ENCODE data around the gene CORO2B.
A peak's percentile ranks its signal among the peaks of the same experiment; 100 is the strongest.

Gene CORO2B

DNA sequence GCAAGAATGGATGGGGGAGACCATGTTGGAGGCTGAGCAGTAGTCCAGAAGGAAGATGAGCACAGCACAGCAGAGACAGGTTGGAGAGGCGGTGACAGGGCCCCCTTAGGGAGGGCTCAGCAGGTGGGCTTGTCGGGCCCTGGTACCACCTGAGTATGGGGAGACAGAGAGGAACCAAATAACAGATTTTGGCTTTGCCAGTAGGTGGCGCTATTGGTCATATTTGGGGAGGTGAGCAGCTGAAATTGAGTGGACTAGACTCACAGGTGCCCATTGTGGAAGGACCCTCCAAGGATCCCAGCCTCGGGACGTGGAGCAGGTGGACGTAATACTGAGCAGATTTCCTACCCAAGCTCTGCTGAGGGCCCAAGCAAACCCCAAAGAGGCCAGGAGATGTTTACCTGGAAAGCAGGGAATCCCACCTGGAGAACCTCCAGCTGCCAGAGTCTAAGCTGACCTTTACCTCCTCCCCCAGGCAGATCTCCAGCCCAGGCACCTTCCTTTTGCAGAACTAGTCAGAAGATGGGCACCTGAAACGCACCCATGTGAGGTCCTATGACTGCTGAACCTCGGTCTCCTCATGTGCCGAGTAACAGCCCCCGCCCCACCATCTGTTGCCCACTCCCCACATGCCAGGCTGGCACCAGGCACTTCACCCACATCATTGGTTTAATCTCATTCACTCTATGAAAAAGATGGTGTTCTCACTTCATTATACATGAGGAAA is 24.6 kb upstream of the CORO2B start:
- peak; percentile 42 for DNase-seq (ENCODE audit: low spot score)

DNA sequence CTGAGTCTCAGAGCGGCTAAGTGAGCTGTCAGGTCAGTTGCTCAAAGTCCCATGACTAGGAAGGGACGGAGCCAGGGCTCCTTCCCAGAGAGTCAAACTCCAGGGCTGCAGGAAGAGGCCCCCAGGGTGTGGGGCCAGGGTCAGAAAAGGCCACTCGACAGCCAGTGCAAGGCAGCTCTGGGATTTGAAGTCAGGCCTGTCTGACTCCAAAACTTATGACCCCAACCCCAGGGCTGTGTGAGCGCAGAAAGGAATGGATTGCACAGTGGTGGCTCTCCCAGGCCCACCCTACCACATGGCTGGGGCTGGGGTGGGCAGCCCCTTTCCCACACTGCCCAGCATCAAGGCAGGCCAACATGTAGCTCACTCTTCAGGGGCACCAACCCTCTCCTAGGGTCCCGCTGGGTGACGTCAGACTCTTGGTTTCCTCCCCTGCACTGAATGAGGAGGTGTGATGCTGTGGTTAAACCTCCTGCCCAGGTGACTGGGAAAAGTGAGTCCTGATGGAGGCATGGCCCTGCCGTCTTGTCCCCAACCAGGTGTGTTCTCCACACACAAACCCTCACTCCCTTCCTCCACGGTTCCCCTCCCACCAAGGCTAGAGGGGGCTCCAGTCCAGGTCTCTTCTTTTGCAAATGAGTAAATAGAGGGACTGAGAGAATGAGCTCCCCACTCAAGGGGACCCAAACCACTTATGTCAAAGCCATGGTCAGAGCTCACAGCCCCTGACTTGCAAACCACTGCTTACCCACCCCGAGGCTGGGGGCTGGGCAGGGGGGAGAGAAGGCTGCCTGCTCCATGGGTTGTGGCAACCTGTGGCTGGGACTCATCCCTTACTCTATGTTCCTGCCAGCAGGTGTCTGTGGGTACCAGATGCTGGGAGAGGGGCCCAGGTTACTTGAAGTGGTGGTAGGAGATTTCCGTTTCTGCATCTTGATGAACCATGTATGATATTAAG is 23.8 kb upstream of the CORO2B start:
- no peak for DNase-seq (ENCODE audit: low spot score)

DNA sequence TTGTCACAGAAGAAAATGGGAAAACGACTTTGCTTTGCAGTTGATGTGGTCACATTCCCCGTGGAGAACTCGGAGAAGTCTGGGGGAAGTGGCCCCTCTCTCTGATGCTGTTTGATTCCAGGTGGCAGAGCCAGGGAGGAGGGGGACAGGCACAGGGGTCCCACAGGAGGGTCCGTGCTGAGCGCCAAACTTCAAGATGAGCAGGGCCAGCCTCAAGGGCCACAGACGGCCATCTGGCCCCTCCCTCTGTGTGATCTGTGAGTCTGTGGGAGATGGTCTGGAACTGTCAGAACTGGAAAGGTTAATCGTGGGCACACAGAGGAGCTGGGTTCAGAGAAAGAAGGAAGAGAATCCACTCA is 23.1 kb upstream of the CORO2B start:
- no peak for DNase-seq (ENCODE audit: low spot score)

DNA sequence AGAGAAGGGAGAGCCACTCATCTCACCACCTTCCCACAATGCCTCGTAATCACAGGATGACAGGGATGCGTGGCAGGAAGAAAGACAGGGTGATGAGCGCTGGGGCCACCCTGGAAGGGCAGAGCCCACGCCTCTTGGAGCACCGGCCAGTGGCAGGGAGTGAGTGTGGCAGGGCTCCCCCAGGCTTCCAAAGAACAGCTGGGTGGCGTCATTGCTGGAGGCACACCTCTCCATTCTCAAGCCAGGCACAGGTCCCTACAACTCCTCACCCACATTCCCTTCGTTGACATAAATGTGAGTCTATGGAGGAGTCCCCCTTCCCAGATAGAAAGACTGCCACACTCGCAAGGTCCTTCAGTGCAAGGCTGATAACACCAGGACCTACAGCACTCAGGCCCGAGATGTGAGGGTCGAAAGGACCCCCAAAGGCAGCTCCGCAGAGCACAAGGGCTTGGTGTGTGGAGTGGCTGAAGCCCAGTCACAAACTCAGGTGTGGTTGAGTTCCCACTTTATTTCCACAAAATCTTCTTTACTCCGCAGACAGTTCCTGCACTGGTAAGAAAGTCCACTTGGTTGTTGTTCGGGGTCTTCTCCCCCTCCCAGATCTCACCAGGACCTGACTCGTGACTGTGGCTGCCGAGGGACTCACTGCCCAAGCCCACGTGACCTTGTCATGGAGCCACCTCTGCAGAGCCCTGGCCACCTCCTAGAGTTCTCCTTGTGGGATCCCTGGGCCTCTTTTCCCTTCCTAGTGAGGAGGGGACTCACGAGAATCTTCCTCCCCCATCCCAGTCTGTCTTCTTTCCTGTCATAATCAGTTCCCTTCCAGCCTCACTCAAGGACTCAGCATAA is 22.4 kb upstream of the CORO2B start:
- DNase-seq (ENCODE audit: low spot score), result no peak

DNA sequence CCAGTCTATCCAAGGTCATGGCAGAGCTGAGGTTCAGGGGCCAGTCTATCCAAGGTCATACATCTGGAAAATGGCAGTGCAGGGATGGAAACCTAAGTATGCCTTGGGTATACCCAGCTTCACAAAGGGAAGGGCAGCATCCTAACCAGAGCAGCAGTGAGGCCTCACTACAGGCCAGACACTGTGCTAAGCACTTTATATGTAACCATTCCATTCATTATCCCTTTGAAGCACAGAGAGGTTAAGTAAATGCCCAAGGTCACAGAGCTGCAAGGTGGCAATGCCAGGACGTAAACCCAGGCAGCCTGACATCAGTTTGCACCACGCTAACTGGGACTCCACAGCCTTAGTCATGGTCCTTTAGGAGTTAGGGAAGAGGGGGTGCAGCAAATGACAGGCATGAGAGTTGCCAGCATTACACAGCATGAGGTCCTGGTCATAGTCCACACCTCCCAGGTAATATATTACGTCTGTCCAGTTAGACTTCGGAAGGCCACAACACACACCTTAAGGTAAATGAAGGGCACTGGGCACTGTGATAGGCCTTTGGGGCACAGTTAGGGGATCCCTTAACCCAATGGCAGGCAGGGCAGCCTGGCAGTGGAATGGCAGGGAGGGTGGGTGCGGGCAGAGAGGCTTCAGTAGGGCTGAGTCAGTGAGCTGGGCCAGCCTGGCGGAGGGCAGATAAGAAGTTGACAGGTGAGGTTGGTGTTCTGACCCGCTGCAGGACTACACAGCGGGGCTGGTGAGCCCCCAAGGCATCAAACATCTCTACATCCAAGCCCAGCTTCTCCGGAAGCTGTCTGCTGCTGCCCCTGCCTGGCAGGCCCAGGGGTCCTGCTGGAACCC is 21.1 kb upstream of the CORO2B start:
- no peak for DNase-seq (ENCODE audit: low spot score)

DNA sequence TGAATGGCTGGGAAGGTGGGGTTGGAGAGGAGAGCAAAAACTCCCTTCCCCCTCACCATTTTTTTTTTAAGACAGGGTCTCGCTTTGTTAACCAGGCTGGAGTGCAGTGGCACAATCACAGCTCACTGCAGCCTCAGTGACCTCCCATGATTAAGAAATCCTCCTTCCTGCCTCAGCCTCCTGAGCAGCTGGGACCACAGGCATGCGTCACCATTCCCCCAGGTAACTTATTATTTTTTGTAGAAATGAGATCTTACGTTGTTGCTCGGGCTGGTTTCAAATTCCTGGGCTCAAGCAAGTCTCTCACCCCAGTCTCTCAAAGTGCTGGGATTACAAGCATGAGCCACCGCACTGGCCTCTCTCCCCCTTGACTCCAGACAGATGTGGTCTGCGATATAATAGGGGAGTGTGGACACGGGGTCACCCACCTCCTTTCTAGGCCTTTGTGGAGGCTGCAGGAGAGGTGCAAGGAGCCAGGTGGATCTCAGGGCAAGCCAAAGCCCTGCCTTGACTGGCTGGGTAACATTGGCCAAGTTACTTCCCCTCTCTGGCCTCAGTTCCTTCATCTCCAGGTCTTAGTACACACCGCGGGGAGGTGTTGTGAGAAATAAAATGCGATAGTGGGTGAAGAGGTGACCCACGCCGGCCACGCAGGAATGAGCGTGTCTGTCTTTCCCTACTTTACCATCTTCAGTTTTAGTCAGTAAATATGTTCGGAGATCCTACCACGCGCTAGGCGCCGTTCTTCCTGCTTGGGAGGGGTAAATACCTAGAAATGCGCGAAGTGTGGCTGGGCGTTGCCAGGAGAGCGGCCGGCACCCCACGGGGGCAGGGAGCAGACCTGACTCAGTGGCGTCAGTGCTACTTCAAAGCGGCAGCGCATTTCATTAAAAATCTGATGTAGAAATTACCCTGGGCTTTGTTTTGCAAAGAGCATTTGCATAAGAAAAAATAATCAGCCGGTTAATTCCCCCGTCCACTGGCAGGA is 20.2 kb upstream of the CORO2B start:
- no peak for DNase-seq (ENCODE audit: low spot score)

DNA sequence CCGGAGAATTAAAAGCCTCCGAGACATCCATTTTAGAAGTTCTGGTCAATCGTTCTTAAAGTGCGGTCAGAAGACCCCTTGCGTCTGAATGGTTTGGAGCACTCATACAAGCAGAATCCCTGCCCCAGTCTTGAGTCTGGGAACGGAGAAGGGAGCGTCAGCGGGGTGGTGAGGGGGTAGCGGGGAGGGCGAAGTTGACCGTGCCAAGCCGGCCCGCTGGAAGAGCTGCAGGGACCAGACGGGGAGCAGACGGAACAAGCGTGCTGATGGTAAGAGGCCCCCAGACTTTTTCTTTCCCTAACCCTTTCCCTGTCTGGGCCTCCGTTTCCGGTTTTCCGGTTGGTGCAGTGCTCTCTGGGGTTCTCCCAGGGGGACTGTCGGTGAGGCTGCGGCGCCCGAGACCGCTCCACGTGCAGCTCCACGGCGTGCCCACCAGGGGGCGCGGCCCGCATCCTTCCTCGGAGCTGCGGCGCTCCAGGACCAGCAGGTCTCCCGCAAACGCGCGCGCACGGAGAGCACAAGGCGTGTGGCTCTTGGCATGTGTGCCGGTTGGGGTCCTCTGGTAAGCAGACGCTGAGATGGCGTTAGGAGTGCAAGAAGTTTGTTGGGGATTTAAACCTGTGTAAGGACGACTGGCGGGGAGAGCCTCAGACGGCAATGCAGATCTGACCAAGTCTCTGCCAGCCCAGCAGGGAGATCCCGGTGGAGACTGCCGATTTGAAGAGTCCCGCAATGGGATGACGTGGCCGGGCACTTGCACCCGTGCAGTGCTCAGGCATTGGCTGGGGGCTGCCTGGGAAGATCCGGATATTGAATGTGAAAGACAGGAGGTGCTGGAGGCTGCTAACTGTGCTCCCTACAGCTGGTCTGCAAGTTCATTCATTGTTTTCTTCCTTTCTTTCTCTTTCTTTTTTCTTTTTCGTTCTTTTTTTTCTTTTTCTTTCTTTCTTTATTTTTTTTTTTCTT is 19.2 kb upstream of the CORO2B start:
- DNase-seq (ENCODE audit: low spot score), result peak; percentile 34

DNA sequence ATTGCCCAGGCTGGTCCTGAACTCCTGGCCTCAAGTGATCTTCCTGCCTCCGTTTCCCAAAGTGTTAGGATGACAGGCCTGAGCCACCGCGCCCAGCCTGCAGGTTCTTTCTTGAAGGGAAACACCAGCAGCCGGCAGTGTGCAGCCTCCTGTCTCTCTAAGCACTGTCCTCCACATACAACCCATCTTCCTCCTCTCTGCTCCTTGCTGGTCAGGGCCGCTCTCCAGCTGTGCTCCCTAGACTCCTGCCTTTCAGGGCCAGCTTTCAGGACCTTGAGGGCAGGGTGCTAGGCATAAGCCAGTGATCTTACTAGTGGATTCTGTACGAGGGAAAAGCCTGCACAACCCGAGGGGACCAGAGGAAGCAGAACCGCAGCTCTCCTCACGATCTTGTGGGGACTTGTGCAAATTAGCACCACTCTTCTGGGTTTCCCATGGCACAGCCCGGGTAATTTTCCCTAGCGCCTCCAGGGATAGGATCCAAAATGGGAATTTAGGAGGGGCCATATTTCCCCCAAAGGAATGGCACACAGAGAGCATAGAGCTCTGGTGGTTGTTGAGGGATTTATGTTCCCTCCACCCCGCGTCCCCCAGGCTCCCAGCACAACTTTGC is 18.2 kb upstream of the CORO2B start:
- DNase-seq (ENCODE audit: low spot score), result no peak

DNA sequence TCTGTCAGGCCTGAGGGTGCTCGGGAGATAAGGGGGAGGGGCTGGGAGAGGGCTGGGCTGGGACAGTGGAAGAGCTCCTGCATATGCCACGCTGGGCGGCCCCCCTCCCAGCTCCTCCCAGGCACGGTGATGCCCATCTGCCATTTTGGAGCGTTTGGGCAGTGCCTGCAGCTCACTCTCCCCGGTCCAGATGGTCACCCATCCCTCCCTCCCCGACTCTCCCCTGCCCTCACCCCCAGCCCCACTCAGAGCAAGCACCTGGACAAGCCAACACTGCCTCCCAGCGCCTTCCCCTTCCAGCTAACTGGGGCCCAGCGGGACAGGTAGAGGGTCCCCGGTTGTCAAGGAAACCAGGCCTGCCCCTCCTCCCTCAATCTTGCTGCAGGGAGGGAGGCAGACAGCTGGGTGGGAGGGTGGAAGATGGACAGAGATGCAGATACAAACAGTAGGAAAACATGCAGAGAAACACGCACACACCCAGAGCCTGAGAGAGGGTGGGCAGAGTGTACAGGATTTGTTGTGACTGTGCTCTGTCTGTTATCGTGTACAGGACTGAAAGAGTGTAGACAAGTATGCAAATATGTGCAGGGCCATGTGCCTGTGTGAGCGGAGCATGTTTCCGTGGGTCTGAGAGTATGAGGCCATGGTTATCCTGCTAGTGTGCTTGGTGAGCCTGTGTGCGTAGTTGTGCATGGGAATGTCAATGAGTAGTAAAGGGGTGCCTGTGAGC is 17.5 kb upstream of the CORO2B start:
- no peak for DNase-seq (ENCODE audit: low spot score)

DNA sequence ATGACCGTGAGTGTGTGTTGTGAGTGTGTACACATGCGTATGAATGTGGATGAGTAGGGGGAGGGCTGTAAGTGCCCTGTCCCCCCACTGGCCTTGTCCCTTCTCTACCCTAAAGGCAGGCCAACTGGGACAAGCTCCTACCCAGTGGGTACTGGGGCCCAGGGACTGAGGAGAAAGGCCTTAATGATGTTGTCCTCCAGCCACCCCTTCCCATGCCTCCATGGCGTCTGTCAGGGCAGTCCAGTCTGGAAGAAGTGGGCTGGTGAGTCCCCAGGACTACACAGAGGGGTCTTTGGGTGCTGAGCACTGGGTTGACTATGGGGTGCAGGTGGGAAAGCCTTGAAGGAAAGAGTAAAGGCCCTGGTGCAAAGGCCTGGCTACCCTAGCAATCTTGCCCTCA is 16.9 kb upstream of the CORO2B start:
- DNase-seq (ENCODE audit: low spot score), result no peak

DNA sequence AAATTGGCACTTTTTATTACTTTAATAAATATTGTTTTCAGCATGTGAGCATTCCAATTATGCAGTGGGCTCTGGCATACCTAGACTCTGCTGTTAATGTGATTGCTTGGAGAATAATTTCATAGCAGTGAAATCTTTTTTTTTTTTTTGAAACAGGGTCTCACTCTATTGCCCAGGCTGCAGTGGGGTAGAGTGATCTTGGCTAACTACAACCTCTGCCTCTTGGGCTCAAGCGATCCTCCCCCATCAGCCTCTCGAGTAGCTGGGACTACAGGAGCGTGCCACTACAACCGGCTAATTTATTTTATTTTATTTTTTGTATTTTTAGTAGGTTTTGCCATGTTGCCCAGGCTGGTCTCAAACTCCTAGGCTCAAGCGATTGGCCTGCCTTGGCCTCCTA is 14.6 kb upstream of the CORO2B start:
- no peak for DNase-seq (ENCODE audit: low spot score)

DNA sequence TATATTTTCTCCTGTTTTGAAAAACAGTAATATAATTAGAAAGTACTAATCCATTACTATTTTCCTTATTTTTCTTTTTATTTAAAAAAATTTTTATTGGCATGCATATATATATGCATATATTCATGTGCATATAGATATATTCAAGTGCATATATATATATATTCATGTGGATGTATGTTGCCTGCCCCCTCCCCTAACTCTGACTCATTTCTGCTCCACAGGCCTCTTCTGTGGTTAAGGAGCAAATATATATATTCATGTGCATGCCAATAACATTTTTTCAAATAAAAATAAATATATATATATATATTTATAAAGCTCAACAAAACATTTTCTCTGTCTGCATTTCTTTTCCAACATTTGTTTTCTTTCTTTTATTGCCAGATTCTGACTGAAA is 13.6 kb upstream of the CORO2B start:
- DNase-seq (ENCODE audit: low spot score), result no peak

DNA sequence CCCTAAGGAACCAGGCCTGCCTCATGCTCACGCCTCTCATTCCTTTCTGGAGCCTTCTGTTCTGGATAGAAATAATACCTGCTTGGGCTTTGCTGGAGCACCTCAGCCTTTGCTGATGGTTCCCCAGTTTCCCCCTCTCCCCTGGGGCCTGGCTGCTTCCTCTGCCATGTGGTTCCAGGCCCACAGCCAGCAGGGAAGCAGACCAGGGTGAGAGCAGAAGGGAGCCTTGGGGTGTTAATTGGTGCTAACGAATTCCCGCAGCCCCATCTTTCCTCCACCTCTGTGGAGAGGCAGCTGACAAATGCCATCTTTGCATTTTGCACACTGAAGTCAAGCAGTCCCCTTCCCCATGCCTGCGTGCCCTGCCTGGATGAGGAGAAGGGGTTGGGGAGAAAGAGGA is 13.1 kb upstream of the CORO2B start:
- DNase-seq (ENCODE audit: low spot score), result no peak

DNA sequence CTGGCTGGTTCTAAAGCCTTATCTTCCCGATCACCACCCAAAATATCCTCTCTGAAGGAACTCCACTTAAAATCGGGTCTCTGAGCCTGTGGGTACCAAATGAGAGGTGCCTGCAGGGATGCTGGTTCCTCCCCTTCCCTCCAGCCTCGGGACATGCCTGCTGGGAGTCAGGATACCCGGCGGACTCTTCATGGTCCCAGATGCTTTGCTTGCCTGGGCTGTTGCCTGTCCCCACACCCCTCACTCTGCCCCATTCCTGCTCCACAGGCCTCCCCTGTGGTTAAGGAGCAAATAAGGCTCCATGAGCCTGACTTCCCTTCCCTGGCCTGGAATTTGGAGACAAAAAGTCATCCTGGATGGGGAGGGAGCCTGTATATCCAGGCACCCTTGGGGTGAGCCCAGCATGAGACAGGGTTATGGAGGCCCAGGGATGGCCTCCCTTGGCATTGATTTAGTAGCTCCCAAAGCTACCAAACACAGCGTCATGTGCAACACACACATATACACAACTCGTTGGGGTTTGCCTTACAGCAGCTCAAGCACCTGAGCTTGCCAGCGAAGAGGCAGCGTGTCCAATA is 12.3 kb upstream of the CORO2B start:
- no peak for DNase-seq (ENCODE audit: low spot score)

DNA sequence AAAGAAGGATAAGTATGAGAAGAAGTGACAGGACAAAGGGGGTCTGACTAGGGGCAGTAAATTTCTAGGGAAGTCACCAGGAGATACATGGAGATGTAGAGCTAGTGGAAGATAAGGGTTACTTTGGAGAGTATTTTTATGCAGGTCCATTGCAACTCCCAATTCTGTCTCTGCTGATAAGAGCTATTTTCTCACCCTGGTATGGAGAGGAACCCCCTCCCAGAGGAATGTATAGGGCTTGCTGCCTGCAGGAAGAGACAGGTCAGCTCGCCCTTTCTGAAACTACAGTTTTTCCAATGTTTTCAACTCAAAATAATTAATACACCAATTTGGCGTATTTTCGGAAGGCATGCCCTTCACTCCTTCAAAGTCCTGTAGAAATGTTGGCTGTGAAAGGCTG is 11.4 kb upstream of the CORO2B start:
- DNase-seq (ENCODE audit: low spot score), result no peak

DNA sequence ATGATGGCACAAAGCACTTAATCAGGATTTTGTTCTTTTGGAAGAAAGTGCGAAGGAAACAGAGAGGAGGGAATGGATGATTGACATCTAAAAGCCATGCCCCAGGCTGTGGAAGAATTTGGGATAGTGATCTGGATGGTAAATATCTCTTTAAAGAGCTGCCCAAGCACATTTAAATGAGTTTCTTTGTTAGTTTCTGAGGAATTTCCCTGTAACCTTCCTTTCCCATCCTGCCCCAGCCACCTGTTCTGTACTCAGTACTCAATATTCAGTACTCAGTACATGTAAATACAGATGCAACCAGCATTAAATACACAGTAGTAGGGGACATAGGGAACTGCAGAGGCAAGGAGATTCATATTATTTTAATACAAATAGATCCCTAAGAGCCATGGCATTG is 7.8 kb upstream of the CORO2B start:
- DNase-seq (ENCODE audit: low spot score), result no peak

DNA sequence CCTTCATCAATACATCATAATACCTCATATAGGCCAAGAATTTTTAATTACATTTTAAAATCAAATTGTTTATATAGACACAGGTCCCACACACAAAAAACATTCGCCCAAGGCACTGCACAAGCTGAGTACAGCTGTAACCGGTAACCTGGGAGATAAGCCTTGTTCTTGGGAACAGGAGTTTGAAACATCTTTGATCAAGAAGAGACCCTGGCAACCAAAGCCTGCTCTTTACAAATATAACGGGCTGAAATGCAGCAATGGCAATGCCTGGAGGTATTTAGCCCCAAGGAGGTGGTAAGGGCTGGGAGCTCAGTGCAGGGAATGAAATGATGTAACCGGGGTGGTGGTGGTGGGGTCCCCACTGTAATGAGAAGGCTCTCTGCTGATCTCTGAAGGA is 7.2 kb upstream of the CORO2B start:
- no peak for DNase-seq (ENCODE audit: low spot score)

DNA sequence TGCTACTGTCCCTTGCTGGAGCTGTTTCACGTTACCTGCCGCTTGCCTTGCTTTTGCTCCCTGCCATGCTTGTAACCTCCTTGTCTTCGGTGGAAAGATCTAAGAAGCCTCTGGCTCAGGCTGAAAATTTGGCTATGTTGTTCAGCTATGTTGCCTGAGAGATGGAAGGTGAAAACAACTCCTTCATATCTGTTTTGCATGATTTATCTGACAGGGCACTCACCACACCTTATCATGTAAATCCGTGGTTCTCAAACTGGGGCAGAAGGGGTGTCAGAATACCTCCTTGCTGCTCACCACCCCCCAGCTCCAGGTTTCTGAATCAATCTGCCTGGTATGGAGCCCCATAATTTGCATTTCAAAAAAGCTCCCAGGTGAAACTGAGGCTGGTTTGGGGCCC is 6.5 kb upstream of the CORO2B start:
- no peak for DNase-seq (ENCODE audit: low spot score)
